PC-3 (cell line): ENCODE measurements around the gene SUN1. TPM values are rescaled to one million over a fixed set of nuclear protein-coding genes. Genes with fewer than 3 reads are reported as not detected.

Source experiments
- ATAC-seq: fragments of 200-7000 bp; cut with Tn5 transposase; 2 replicates; pipeline ENCODE4 v1.9.1; 2020; ENCODE audit warnings: mild to moderate bottlenecking, moderate library complexity
- BruUV-seq: library from RNA; stranded (reverse); fragments of 400-500 nt; replicated peaks from 2 replicates; lab custom pipeline; 2021; lab: Mats Ljungman, UMichigan
- CTCF ChIA-PET: fragments of 300-600 bp; sonication (Branson Sonifier 250); formaldehyde crosslinking; loops from one replicate; lab custom pipeline; 2022; ENCODE audit warnings: antibody characterized with exemption; lab: Charles Lee
- POLR2A ChIA-PET: fragments of 300-600 bp; sonication (Branson Sonifier 250); formaldehyde crosslinking; loops from one replicate; lab custom pipeline; 2022; ENCODE audit warnings: antibody characterized with exemption; ENCODE audit not compliant: unreplicated experiment; lab: Charles Lee
- DNase-seq: peaks from one replicate; pipeline ENCODE4 v3.0.0-alpha.2; 2015
- H2AFZ ChIP-seq: fragments of 300-600 bp; sonication (generic); 2 replicates; pipeline ENCODE4 v1.6.0; 2016; ENCODE audit warnings: antibody characterized with exemption, low read length
- H3F3A ChIP-seq: fragments of 300-600 bp; sonication (generic); one replicate; pipeline ENCODE4 v1.6.0; 2017; ENCODE audit warnings: antibody characterized with exemption, low read length, control low read depth, mild to moderate bottlenecking; ENCODE audit not compliant: unreplicated experiment
- H3K27ac ChIP-seq: fragments of 300-600 bp; sonication (generic); 2 replicates; pipeline ENCODE4 v1.5.1; 2016; ENCODE audit warnings: mild to moderate bottlenecking, low read length
- H3K27me3 ChIP-seq: fragments of 300-600 bp; sonication (generic); 2 replicates; pipeline ENCODE4 v1.6.1; 2016; ENCODE audit warnings: low read length, mixed read lengths
- H3K36me3 ChIP-seq: fragments of 300-600 bp; sonication (generic); 2 replicates; pipeline ENCODE4 v1.6.1; 2016; ENCODE audit warnings: low read depth, mixed run types, low read length, mixed read lengths
- H3K4me1 ChIP-seq: fragments of 300-600 bp; sonication (generic); 2 replicates; pipeline ENCODE4 v1.5.1; 2016; ENCODE audit warnings: low read length; ENCODE audit not compliant: insufficient read depth
- H3K4me2 ChIP-seq: fragments of 300-600 bp; sonication (generic); 2 replicates; pipeline ENCODE4 v1.6.0; 2016; ENCODE audit warnings: low read length
- H3K4me3 ChIP-seq: fragments of 300-600 bp; sonication (generic); 2 replicates; pipeline ENCODE4 v1.5.1; 2016; ENCODE audit warnings: mild to moderate bottlenecking, low read length, mixed read lengths
- H3K79me2 ChIP-seq: fragments of 300-600 bp; sonication (generic); 2 replicates; pipeline ENCODE4 v1.6.1; 2017; ENCODE audit warnings: low read length, mixed read lengths
- H3K9ac ChIP-seq: fragments of 300-600 bp; sonication (generic); 2 replicates; pipeline ENCODE4 v1.6.0; 2016; ENCODE audit warnings: mild to moderate bottlenecking, low read length
- H3K9me2 ChIP-seq: fragments of 300-600 bp; sonication (generic); replicated peaks from 2 replicates; pipeline ENCODE4 v1.6.1; 2016; ENCODE audit warnings: mixed run types, low read length, mixed read lengths
- H3K9me3 ChIP-seq: fragments of 300-600 bp; sonication (generic); 2 replicates; pipeline ENCODE4 v1.6.1; 2016; ENCODE audit warnings: low read length, mixed read lengths
- H4K20me1 ChIP-seq: fragments of 300-600 bp; sonication (generic); 2 replicates; pipeline ENCODE4 v1.6.1; 2016; ENCODE audit warnings: low read length, mixed read lengths
- CTCF ChIP-seq: fragments of 300-600 bp; sonication (generic); conservative IDR thresholded peaks from 2 replicates; pipeline ENCODE4 v1.5.1; 2017; ENCODE audit warnings: antibody characterized with exemption, low read depth, mild to moderate bottlenecking, low read length
- EZH2 ChIP-seq: fragments of 300-600 bp; sonication (generic); IDR thresholded peaks from one replicate; pipeline ENCODE4 v1.6.1; 2017; ENCODE audit warnings: antibody characterized with exemption, mild to moderate bottlenecking, low read length; ENCODE audit not compliant: unreplicated experiment
- EZH2phosphoT487 ChIP-seq: fragments of 300-600 bp; sonication (generic); IDR thresholded peaks from 2 replicates; pipeline ENCODE4 v1.6.1; 2018; ENCODE audit warnings: mild to moderate bottlenecking, antibody characterized with exemption, low read length, borderline replicate concordance
- intact Hi-C: fragments of 100-400 bp; cut with micrococcal nuclease; formaldehyde crosslinking; loops from 2 replicates; pipeline ENCODE4 v1.9.0; 2023
- total RNA-seq: library from RNA; depleted of rRNA; stranded (reverse); fragments of >200 nt; gene quantifications from 2 replicates; pipeline ENCODE4 v1.2.3, GENCODE V29; 2014

Gene SUN1
- total RNA-seq, 1 experiment from 2014 or later, result 92.5 TPM

GRCh38 chr7:898460-898854, 66.2 kb downstream of the SUN1 start:
- Histone ChIP-seq H3K27ac (no peak overlapping the region), H3K27me3 (no peaks in the 10 kb centered on the region), H3K9me2 (no peaks in the 10 kb centered on the region), H3K4me2 (no peak overlapping the region), H3K4me3 (no peak overlapping the region), H3K36me3 (no peaks in the 10 kb centered on the region; the same call in 1 of the 2 replicates), H3K9ac (no peak overlapping the region), H3F3A (no peaks in the 10 kb centered on the region), H3K4me1 (no peaks in the 10 kb centered on the region; the same call in 1 of the 2 replicates), H2AFZ (no peak overlapping the region), H4K20me1 (no peaks in the 10 kb centered on the region), H3K9me3 (no peaks in the 10 kb centered on the region), H3K79me2 (no peaks in the 10 kb centered on the region)
- ChIA-PET POLR2A (no interaction called here), CTCF (no interaction called here)
- TF ChIP-seq EZH2, result no peak
- TF ChIP-seq CTCF, result no peak
- TF ChIP-seq EZH2phosphoT487, result no peak
- DNase-seq, result no peak
- BruUV-seq, result no TSS peak
- ATAC-seq, result no peak
- intact Hi-C loops, result no loop called here

GRCh38 chr7:898855-899681, 66.8 kb downstream of the SUN1 start:
- BruUV-seq, result no TSS peak
- Histone ChIP-seq H2AFZ (no peak overlapping the region), H3K9ac (no peak overlapping the region), H3K9me2 (no peaks in the 10 kb centered on the region), H3K4me2 (no peak overlapping the region), H3K79me2 (no peaks in the 10 kb centered on the region), H3K4me1 (no peaks in the 10 kb centered on the region; the same call in 1 of the 2 replicates), H3K36me3 (no peaks in the 10 kb centered on the region; the same call in 1 of the 2 replicates), H3K27ac (no peak overlapping the region), H4K20me1 (no peaks in the 10 kb centered on the region), H3K9me3 (no peaks in the 10 kb centered on the region), H3K4me3 (no peak overlapping the region), H3K27me3 (no peaks in the 10 kb centered on the region), H3F3A (no peaks in the 10 kb centered on the region)
- intact Hi-C loops, result no loop called here
- CTCF ChIA-PET, result no interaction called here
- ATAC-seq (no peak), DNase-seq (no peak)
- TF ChIP-seq EZH2phosphoT487 (no peak), CTCF (no peak), EZH2 (no peak)
- POLR2A ChIA-PET, result no interaction called here

- H3K27me3 ChIP-seq, result no peaks in the 10 kb centered on the region
- H3F3A ChIP-seq, result no peaks in the 10 kb centered on the region
- H3K4me3 ChIP-seq, result no peak overlapping the region
- no peak overlapping the region for H3K9ac ChIP-seq
- no peaks in the 10 kb centered on the region for H3K79me2 ChIP-seq
- no peaks in the 10 kb centered on the region for H3K9me2 ChIP-seq
- TF ChIP-seq EZH2 (no peak), CTCF (no peak), EZH2phosphoT487 (no peak)
- H3K36me3 ChIP-seq, result no peaks in the 10 kb centered on the region; the same call in 1 of the 2 replicates
- H3K4me2 ChIP-seq, result no peak overlapping the region
- ATAC-seq (no peak), DNase-seq (no peak)
- H3K4me1 ChIP-seq, result peaks cover 4% of the 10 kb centered on the region; the same call in 1 of the 2 replicates
- ChIA-PET CTCF (no interaction called here), POLR2A (no interaction called here)
- no peaks in the 10 kb centered on the region for H3K9me3 ChIP-seq
- H4K20me1 ChIP-seq, result no peaks in the 10 kb centered on the region
- no peak overlapping the region for H2AFZ ChIP-seq
- no peak overlapping the region for H3K27ac ChIP-seq
- BruUV-seq, result no TSS peak
- intact Hi-C loops, result no loop called here
Observed at GRCh38 chr7:899806-900205, 67.5 kb downstream of the SUN1 start.
